Endodermal cell (in vitro differentiated cells): ENCODE measurements around the gene GP9. TPM values are rescaled to one million over a fixed set of nuclear protein-coding genes. Genes with fewer than 3 reads are reported as not detected.
A peak's percentile ranks its signal among the peaks of the same experiment; 100 is the strongest.

Experiments
- DNase-seq: peaks from one replicate; pipeline ENCODE4 v3.0.0-alpha.2; 2017
- H3K27ac ChIP-seq: 2 replicates; pipeline ENCODE4 v1.5.1; 2013; ENCODE audit warnings: mild to moderate bottlenecking, low read depth, low read length, moderate library complexity
- H3K27me3 ChIP-seq: 2 replicates; pipeline ENCODE4 v1.6.1; 2013; ENCODE audit warnings: mild to moderate bottlenecking, low read length, moderate library complexity; ENCODE audit not compliant: insufficient read depth, control insufficient read depth, poor library complexity, severe bottlenecking
- H3K36me3 ChIP-seq: 2 replicates; pipeline ENCODE4 v1.7.0; 2013; ENCODE audit warnings: mild to moderate bottlenecking, low read length, moderate library complexity; ENCODE audit not compliant: control insufficient read depth, insufficient read depth
- H3K4me1 ChIP-seq: one replicate; pipeline ENCODE4 v1.7.0; 2013; ENCODE audit warnings: low read length; ENCODE audit not compliant: control insufficient read depth, insufficient read depth
- H3K4me3 ChIP-seq: 2 replicates; pipeline ENCODE4 v1.5.1; 2013; ENCODE audit warnings: mild to moderate bottlenecking, low read length, moderate library complexity
- H3K9ac ChIP-seq: 2 replicates; pipeline ENCODE4 v1.6.1; 2013; ENCODE audit warnings: mild to moderate bottlenecking, low read length, moderate library complexity; ENCODE audit not compliant: poor library complexity, severe bottlenecking; ENCODE audit errors: extremely low read depth
- H3K9me3 ChIP-seq: 2 replicates; pipeline ENCODE4 v1.6.1; 2013; ENCODE audit warnings: mild to moderate bottlenecking, low read length, moderate library complexity; ENCODE audit not compliant: control insufficient read depth
- H3K27ac Mint-ChIP-seq: 2 replicates; pipeline ENCODE4 v1.8.0; 2020; ENCODE audit warnings: mixed read lengths
- H3K27me3 Mint-ChIP-seq: 2 replicates; pipeline ENCODE4 v1.8.0; 2021; ENCODE audit warnings: mild to moderate bottlenecking, mixed read lengths; ENCODE audit not compliant: insufficient read depth
- H3K36me3 Mint-ChIP-seq: 2 replicates; pipeline ENCODE4 v1.8.0; 2020; ENCODE audit warnings: low read depth, mixed read lengths
- H3K4me1 Mint-ChIP-seq: 2 replicates; pipeline ENCODE4 v1.8.0; 2020; ENCODE audit warnings: mixed read lengths
- H3K4me3 Mint-ChIP-seq: 2 replicates; pipeline ENCODE4 v1.8.0; 2020; ENCODE audit warnings: mild to moderate bottlenecking, moderate library complexity, mixed read lengths
- H3K9me3 Mint-ChIP-seq: 2 replicates; pipeline ENCODE4 v1.8.0; 2020; ENCODE audit warnings: mild to moderate bottlenecking, mixed read lengths
- CTCF ChIP-seq: fragments of 200-600 bp; sonication (generic); conservative IDR thresholded peaks from 2 replicates; pipeline ENCODE4 v1.5.0; 2021; ENCODE audit warnings: antibody characterized with exemption, mild to moderate bottlenecking
- WGBS, 2 experiments: methylation state at CpG; one replicate each; pipeline versions ENCODE4 v1.1.5 to v1.1.7; 2013; ENCODE audit warnings: missing lambda C conversion rate in 2 of 2, mixed read lengths in 1 of 2; ENCODE audit not compliant: insufficient coverage in 1 of 2, insufficient read length in 1 of 2; 5-methylcytosine and 5-hydroxymethylcytosine counted together
- total RNA-seq, 2 donors: library from RNA; stranded (reverse); fragmentation: NEBNext Ultra II Directional in 1 of 2; extraction: Animal tissue kit (Norgen Biotek cat#: 25700) in 1 of 2; gene quantifications; 2 replicates in 1 of 2; 3 replicates in 1 of 2; pipeline ENCODE4 v1.2.1, GENCODE V29; 2021

GP9 gene
- total RNA-seq, 2 donors from 2014 or later, result not detected

DNA sequence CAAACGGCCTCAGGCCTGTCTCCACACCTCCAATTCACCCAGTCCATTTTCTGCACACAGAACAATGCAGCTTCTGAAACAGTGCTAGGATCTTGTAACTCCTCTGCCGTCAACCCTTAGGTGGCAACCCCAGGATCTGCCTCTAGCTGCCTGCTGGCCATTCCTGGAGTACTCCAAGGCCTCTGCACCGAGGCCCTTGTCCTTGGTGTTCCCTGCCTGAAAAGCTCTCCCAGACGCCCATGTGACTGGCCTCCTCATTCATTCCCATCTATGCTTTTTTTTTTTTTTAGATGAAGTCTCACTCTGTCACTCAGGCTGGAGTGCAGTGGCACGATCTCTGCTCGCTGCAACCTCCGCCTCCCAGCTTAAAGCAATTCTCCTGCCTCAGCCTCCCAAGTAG lies 42.7 kb downstream of the GP9 start:
- TF ChIP-seq CTCF, result no peak
- Histone ChIP-seq H3K27me3 (no peaks in the 10 kb centered on the region), H3K4me1 (no peaks in the 10 kb centered on the region), H3K9me3 (no peaks in the 10 kb centered on the region), H3K9ac (no peak overlapping the region), H3K27ac (no peak overlapping the region), H3K36me3 (peaks cover 7% of the 10 kb centered on the region), H3K4me3 (no peak overlapping the region)
- Mint-ChIP-seq H3K27ac (peak overlapping the region; percentile 30), H3K9me3 (no peaks in the 10 kb centered on the region), H3K27me3 (no peaks in the 10 kb centered on the region), H3K4me3 (no peak overlapping the region), H3K4me1 (peaks cover 10% of the 10 kb centered on the region), H3K36me3 (peaks cover 23% of the 10 kb centered on the region)
- no peak for DNase-seq
- 88 to 89% methylated on average over 6 to 7 of the region's 7 CpGs for WGBS, 2 experiments

DNA sequence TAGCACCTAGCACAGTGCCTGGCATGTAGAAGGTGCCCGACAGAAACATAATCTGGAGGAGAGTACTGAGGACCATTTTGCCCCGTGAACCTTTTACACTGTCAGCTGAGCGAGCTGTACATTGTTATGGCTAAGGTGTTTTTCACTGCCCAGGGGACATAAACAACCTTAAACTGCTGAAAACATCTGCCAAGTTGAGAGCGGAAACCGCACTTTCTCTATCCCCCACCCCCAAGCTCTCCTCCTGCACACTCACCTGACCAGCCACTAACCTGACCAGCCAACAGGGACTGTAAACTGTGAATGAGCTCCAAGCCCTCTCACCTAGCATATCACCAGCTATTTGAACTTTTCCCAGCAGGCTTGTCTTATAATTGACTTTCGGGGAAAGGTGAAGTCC lies 43.5 kb downstream of the GP9 start:
- 91 to 98% methylated on average over 4 to 6 of the region's 6 CpGs for WGBS, 2 experiments
- no peak for TF ChIP-seq CTCF
- H3K36me3 Mint-ChIP-seq, result peaks cover 27% of the 10 kb centered on the region
- no peaks in the 10 kb centered on the region for H3K27me3 ChIP-seq
- H3K4me1 ChIP-seq, result no peaks in the 10 kb centered on the region
- no peak overlapping the region for H3K4me3 Mint-ChIP-seq
- no peaks in the 10 kb centered on the region for H3K9me3 Mint-ChIP-seq
- peak overlapping the region; percentile 20 for H3K27ac Mint-ChIP-seq
- H3K27me3 Mint-ChIP-seq, result no peaks in the 10 kb centered on the region
- H3K4me3 ChIP-seq, result no peak overlapping the region
- peaks cover 13% of the 10 kb centered on the region for H3K36me3 ChIP-seq
- H3K27ac ChIP-seq, result no peak overlapping the region
- no peak for DNase-seq
- no peaks in the 10 kb centered on the region for H3K9me3 ChIP-seq
- H3K4me1 Mint-ChIP-seq, result peaks cover 13% of the 10 kb centered on the region
- no peak overlapping the region for H3K9ac ChIP-seq

DNA sequence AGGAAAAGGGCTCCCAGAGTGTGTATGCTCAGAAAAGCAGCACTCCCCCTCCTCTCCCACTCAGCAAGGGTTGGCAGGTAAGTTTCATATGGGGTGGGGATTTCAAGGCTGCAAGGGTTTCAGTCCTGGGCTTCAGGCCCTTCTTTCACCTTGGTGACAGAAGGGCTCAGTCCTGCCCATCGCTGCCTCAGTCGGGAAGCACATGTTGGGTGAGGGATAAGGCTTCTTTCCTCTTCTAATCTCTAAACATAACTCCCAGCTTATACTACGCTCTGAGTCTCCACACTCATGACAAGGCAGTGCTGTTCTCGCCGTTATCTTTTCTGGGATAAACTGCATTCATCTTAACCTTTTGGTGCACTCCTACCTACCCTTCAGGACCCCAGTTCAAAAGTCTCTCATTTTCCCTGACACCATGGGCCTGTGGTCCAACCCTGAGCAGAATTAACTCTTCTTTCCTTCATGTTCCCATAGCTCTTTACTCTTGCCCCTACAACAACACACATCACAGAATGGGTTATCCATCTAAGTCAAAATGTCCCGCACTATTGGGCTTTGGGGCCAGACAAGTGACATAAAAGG lies 44.0 kb downstream of the GP9 start:
- H3K36me3 ChIP-seq, result peaks cover 13% of the 10 kb centered on the region
- Mint-ChIP-seq H3K9me3 (no peaks in the 10 kb centered on the region), H3K4me1 (peaks cover 13% of the 10 kb centered on the region), H3K27me3 (no peaks in the 10 kb centered on the region), H3K27ac (no peak overlapping the region), H3K4me3 (no peak overlapping the region), H3K36me3 (peaks cover 26% of the 10 kb centered on the region)
- H3K4me1 ChIP-seq, result no peaks in the 10 kb centered on the region
- no peak overlapping the region for H3K27ac ChIP-seq
- no peaks in the 10 kb centered on the region for H3K9me3 ChIP-seq
- WGBS, 2 experiments, result 91 to 96% methylated on average over 3 to 6 of the region's 6 CpGs
- H3K4me3 ChIP-seq, result no peak overlapping the region
- H3K9ac ChIP-seq, result no peak overlapping the region
- DNase-seq, result no peak
- TF ChIP-seq CTCF, result no peak
- H3K27me3 ChIP-seq, result no peaks in the 10 kb centered on the region
